HG02870 (cell line): ENCODE results near the gene ENAM.

Source experiments
- ATAC-seq: cut with Tn5 transposase; IDR thresholded peaks from one replicate; pipeline ENCODE4 v1.9.1; 2021; ENCODE audit warnings: mild to moderate bottlenecking, moderate library complexity; ENCODE audit not compliant: unreplicated experiment

ENAM gene, protein sequence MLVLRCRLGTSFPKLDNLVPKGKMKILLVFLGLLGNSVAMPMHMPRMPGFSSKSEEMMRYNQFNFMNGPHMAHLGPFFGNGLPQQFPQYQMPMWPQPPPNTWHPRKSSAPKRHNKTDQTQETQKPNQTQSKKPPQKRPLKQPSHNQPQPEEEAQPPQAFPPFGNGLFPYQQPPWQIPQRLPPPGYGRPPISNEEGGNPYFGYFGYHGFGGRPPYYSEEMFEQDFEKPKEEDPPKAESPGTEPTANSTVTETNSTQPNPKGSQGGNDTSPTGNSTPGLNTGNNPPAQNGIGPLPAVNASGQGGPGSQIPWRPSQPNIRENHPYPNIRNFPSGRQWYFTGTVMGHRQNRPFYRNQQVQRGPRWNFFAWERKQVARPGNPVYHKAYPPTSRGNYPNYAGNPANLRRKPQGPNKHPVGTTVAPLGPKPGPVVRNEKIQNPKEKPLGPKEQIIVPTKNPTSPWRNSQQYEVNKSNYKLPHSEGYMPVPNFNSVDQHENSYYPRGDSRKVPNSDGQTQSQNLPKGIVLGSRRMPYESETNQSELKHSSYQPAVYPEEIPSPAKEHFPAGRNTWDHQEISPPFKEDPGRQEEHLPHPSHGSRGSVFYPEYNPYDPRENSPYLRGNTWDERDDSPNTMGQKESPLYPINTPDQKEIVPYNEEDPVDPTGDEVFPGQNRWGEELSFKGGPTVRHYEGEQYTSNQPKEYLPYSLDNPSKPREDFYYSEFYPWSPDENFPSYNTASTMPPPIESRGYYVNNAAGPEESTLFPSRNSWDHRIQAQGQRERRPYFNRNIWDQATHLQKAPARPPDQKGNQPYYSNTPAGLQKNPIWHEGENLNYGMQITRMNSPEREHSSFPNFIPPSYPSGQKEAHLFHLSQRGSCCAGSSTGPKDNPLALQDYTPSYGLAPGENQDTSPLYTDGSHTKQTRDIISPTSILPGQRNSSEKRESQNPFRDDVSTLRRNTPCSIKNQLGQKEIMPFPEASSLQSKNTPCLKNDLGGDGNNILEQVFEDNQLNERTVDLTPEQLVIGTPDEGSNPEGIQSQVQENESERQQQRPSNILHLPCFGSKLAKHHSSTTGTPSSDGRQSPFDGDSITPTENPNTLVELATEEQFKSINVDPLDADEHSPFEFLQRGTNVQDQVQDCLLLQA

DNA sequence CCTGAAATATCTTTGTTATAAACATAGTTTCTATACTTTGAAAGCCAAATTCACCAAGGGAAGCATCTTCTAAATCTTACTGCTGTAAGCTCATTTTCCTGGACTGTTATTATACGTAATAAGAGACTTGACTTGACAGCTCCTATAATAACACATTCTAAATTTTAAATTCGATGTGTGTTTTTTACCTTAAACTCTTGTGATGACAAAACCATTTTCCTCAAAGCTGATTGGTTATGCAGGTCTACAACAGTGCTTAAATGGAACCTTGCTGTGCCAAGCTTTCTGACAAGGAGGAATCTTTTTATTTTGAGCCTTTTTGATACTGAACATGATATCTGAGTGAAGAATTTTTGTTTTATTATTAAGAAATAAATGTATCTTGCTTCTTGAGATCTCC lies at the start of gene ENAM:
ENAM (plus strand) TSS at position 301 of the 400 bp plus-strand sequence. CDS start 757 bp downstream, outside the sequence.
- no peak for ATAC-seq

DNA sequence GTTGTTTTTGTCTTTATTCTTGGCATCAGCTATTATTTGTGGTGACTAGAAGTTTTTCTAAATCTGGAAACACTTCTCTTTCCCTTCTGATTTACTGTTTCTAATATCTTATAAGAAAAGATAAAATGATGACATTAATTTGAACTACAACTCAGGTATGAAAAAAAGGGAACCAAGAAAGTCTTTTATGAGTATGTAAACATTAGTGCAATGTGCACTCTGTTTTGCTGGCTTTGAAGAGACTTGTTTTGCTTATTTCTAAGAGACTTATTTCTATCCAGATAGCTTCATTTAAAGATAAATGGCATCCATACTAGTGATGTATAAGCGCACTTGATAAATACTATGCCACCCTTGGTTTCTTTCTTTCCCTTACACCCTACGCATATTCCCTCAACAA lies 46.6 kb upstream of the ENAM start:
- no peak for ATAC-seq

DNA sequence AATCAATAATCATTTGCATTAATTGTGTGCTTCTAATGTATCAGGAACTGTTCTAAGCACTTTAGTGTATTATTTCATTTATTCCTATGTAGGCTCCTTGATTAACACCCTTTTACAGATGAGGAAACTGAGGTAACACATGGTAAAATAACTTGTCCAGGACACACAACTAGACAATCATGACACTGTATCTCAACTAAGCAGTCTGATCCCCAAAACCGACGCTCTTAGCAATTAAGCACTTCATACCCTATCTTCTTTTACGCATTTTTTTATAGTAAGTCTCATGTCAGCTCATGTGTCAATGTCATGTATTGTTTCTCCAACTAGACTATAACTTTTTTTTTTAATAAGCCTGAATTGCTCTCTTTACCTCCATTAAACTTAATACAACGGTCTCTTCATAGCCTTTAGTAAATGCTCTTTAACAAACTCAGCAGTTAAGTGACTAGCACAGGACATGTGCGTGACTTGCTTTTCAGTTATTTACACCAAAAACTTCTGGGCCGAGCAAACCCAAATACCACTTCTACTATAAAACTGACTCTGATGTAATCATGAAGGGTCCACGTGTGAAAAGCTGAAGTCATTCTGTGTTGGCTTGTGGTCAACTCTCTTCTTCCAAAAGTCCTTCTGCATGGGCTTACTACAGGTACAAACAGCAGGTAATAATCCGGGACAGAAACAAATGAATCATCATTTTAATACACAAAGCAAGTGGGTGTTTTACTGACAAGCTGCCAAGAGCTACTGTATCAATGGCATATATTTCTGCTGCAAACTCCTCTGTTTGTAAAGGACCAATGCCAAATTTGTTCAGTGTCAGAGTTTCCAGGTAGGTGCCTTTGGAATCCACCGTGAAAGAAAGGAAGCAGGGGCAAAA lies 44.4 kb upstream of the ENAM start:
- no peak for ATAC-seq

DNA sequence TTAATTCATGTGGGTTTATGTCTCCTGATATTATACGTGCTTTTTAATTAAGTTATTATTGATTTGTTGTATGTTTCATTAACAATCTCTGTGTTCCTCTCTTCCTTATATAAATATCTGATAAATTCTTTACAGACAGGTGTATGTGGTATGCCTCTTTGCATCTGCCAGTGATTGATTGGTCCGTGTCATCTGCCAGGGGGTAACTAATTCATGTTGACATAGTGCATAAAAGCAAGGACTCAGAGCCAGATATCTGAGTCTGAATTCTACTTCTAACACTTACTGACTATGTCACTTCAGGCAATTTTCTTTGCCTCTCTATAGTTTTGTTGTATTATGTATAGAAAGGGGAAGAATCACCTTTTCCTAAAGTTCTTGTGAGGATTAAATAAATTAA lies 41.7 kb upstream of the ENAM start:
- ATAC-seq, result no peak

DNA sequence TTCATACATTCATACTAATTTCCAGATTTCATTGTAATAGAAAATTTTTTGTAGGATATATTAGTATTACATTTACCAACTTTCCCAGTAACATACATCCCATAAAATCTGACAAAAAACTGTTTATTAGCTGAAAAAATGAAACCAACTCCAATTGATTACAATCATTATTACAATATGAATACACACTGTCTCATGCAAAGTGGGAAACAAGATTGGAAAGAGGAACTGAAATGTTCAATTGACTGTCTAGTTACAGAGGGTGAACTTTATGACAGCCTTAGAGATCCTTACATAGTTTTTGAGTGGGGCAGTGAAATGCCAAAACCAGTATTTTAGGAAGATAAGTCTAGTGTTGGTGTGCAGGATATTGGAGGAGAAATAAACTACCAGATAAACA lies 38.8 kb upstream of the ENAM start:
- peak; percentile 99 for ATAC-seq

DNA sequence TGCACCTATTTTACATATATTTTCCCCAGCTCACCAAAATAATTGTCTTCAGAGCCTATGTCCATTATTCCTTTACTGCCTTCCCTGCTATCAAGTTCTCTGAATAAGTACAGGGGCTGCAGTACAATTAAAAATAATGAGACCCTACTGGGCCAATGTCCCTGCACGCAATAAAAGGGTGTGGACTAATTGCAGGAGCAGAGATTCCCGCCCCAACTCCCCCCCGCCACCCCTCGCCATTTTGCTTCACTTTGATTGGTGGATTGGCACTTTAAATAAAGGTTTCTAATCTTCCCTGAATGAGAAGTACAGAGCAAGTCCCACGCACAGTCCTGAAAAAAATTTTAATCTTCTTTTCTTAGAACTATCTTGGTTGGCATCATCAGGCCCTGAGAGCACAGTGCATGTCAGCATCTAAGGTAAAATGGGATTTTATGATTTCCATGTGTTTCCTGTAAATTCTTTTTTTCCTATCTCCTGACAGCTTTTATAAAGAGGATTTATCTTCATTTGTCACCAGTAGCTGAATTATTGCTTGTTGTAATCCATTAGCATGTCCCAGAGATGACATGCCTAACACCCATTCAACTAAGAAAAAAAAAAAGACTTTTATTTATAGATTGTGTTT lies 36.5 kb upstream of the ENAM start, which contains the start of gene AMBN:
AMBN (plus strand) TSS at position 302 of the 628 bp plus-strand sequence; CDS start at position 405, 103 bp downstream.
- no peak for ATAC-seq

DNA sequence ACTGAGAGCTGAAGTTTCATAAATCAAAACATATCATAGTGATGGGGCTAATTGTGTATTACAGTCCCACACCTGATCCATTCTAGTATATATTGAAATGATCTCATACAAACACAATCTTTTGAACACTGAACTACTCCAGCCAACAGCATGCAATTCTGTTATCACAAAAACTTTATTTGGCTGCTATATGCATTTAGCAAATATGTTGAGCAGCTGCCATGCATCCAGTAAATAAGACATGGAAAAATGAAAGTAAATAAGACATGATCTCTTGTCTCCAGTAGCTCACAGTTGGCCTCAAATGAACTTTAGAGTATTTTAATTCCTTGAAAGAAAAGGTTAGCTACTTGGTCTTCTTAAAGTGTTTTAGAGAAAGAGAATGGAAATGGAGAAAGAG lies 34.3 kb upstream of the ENAM start:
- ATAC-seq, result no peak

DNA sequence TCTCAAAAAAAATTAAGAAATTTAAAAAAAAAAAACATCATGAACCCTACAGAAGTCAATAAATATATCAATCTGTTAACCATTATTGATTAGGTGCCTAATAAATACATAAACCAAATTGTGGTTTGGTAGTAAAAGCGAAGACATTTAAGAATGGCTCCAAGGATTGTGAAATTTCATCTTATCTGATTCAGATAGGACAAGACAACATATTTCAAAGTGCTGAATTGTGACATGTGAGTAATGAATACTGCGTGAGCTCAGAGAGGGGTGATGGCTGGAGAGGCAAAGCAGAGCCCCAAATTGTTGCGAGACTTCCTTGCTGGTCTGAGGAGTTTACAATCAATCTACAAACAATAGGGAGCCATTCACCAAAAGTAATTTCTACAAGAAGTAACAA lies 28.2 kb upstream of the ENAM start:
- ATAC-seq, result no peak

DNA sequence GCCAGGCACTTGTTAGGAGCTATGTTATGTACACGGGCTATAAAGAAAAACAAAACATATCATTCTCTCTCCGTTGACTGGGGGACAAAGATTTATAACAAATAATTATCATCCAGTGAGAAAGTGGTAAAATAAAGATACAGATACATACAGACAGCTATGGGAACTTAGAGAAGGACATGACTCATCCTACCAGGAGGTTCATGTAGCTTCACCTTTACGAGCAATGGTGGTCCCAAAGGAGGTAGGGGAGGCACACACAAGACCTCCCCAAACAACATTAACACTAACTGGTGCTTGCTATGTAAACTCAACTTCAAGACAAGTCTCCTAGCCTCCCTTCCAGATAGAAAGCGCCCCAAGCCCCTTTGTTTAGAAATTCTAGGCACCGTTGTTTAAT lies 27.6 kb upstream of the ENAM start:
- no peak for ATAC-seq

DNA sequence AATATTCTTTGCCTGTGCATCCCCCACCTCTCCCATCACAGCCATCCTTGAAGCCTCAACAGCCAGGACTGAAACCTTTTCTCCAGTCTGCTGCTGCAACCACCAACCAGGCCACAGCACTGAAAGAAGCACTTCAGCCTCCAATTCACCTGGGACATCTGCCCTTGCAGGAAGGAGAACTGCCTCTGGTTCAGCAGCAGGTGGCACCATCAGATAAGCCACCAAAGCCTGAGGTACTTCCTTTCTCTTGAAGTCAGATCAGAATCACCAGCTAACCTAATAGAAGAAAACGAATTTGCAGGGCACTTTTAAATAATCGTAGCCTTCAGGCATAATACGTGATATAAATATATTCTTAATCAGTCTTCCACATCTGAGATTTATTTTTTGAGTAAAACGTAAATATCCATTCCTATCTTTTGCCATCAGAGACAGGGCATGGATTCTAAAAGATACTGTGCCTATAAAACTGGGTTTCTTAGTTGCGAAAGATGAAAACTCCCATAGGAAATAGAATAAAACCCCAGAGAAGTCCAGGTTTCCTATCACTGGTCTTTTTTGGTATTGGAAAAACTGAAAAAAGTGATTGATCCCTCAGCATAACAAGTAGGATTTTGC lies 27.0 kb upstream of the ENAM start:
- peak; percentile 98 for ATAC-seq

DNA sequence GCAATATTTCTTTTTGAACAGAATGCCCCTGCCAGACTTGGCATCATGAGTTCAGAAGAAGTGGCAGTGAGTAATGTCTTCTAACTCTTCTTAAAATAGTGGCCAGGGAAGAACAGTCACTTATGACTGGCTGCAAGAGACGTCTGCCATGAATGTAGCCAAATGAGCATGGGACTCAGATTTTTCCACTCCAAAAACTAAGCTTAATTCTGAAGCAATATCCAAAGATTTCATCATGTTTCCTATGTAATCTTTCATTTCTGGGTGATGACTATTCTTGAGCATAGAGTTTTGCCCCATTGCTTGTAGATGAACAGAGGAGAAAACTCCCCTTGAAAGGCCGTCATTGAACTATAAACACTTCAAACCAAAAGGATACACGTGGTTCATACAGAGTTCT lies 24.7 kb upstream of the ENAM start:
- ATAC-seq, result no peak

DNA sequence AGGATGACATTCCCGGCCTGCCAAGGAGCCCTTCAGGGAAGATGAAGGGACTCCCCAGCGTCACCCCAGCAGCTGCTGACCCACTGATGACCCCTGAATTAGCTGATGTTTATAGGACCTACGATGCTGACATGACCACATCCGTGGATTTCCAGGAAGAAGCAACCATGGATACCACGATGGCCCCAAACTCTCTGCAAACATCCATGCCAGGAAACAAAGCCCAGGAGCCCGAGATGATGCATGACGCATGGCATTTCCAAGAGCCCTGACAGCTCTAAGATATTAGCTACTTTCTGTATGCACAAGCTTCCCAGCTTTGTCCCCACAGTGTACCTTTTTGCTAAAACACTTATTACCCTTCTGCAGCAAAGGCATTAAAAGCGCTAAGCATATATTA lies 22.1 kb upstream of the ENAM start:
- no peak for ATAC-seq

DNA sequence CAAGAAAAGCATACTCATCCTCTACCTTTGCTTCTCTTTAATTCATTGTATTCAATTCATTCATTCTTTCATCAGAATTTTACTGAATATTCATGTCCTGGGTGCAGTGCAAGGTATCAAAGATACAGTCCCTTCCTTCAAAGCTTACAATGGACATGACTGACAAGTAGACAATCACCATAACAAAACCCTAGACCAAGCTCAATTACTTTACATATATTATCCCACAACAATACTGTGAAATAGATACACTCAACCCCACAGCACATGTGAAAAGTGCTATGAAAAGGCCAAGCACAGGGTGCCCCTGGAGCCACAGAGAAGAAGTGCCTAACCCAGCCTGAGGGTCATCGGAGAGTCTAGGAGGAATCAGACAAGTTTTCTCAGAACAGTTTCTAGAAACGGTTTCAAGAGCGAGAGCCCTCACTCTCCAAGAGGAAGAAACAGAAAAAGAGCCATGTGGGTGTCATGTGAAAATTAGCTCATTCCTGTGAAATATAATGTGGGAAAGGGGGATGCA lies 21.1 kb upstream of the ENAM start:
- no peak for ATAC-seq

DNA sequence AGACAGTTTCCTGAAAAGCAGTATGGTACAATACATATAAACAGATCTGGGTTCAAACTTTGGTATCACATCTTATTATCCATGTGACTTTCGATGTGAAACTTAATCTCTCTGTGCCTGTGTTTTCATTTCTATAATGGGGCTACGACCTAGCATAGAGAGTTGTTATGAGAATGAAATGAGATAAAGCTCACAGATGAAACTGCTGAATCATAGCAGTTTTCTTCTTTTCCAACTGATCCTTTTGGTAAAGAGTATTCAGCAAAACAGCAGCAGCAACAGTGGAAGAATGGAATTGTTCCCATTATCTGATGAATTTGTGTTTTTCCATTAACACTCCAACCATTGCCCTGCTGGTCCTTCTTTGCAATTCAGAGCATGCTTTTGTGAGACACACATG lies 20.2 kb upstream of the ENAM start:
- ATAC-seq, result no peak

DNA sequence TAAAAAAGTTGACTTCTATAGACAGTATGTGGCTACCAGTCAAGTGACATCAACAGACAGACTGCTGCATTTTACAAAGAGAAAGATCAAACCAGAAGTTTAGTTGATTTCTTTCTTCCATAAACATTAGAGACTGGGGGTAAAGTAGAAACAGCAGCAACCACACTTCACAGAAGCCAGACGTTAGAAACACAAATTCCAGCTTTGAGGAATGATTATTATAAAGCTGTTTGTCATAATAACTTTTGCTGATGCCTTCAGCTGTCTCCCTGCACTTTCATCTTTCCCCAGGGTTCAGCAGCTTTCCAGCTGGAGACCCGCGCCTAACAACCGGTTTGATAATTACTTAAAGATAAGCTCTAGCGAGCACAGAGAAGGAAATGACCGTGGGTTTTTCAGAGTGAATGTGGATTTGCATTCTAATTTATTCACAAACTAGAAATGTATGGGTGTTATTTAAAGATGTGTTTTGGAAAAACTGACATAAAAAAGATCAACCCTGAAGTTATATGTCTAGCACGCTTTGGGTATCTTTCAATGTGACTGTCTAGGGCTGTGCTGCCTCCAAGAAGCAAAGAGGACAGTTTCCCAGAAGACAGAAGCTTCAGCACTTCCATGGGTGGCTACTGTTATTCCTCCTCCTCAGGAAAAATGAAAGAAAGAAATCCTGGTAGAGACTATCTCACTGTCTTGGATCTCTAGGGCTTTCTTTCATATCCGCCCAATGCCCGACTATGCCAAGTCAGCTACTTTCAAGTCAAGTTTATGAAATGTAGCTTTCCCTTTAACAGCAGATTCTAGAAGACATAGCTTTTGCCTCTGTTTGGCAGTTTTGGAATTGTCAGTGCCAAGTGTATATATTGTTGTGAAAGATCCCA lies 15.0 kb upstream of the ENAM start:
- peak; percentile 39 for ATAC-seq

DNA sequence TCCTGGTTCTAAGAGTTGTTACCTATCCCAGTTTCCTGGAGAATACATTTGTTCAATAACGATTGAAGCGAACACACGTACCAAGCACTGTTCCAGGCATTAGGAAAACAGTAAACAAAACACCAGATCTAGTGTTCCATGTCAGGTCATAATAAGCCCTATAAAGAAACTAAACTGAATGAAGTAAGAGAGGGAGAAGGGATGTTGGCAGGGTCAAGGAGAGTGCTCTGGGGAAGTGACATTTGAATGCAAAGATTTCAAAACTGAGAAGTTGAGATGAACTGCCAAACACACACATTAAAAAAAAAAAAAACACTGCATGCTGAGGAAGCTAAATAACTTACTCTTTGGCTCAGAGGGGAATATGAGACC lies 14.4 kb upstream of the ENAM start:
- no peak for ATAC-seq

DNA sequence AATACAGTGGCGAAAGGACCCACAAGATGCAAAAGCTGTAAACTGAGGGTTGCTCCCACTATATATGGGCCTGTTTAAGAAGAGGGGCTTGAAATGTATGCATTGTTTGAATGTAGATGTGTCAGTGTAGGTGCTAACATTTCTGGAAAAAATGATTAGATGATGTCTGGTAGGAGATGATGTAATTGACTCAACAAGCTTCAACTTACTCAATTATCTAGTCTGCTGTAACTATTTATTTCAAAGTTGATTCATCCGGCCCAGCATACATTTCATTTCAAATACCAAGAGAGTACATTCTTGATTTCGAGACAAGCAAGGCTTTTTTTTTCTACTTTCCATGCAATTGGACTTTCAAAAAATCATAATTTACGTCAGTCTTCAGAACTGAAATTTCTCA lies 9.3 kb upstream of the ENAM start:
- ATAC-seq, result no peak

DNA sequence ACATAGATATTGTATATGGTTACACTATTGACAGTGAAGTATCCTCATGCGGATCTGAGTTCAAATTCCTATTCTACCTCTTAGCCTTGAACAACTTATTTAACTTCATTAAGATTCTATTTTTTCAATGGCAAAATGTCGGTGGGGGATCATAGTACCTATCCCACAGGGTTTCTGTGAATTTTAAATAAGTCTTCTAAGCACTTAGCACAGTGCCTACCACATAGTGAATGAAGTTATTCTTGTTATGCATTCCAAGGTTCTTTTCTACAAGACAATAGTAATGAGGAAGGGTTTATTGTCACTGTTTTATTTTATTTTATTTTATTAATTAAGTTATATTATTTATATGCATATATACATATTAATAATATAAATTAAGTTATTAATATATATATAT lies 8.8 kb upstream of the ENAM start:
- ATAC-seq, result no peak
